Measurements from ENCODE around the gene TTC22. TPM values are rescaled to one million over a fixed set of nuclear protein-coding genes. Genes with fewer than 3 reads are reported as not detected.
A peak's percentile ranks its signal among the peaks of the same experiment; 100 is the strongest.

Gene TTC22
- total RNA-seq, 1 donor from 2014 or later = 0.08 TPM

- DNase-seq (ENCODE audit: low spot score) = no peak
- intact Hi-C loops (cut with DNase I) = loop anchor here (5.0 kb wide), 1 partner anchor 928 kb away; the partner anchor contains the start of gene NDC1
Observed at GRCh38 chr1:54764922-54765561, 36.1 kb downstream of the TTC22 start.

- DNase-seq (ENCODE audit: low spot score) = peak; percentile 98
- intact Hi-C loops (cut with DNase I) = loop anchor here (5.0 kb wide), 1 partner anchor 927 kb away; the partner anchor contains the start of gene NDC1
Observed at GRCh38 chr1:54764133-54764921, 36.8 kb downstream of the TTC22 start, which contains the start of gene PARS2. PARS2 (minus strand) TSS chr1:54764523; CDS start chr1:54759161, 5,362 bp downstream.

DNA sequence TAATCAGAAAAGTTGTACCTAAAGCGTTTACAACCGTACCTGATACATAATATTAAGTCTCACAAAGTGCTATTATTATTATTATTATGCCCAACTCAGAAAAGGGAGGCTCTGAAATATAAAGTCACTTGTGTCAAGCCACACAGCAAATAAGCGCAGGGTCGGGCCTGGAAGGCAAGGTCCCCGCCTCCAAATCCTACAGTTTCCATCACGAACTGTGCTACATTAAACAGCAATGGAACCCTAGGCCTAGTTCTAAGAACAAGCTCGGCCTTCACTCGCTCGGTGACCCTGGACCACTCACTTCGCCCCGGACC lies 37.3 kb downstream of the TTC22 start:
- DNase-seq (ENCODE audit: low spot score) = no peak
- intact Hi-C loops (cut with DNase I) = loop anchor here (5.0 kb wide), 1 partner anchor 926 kb away; the partner anchor contains the start of gene NDC1

GRCh38 chr1:54758678-54759348 lies 42.3 kb downstream of the TTC22 start:
- intact Hi-C loops (cut with DNase I) = no loop called here
- no peak for DNase-seq (ENCODE audit: low spot score)

DNA sequence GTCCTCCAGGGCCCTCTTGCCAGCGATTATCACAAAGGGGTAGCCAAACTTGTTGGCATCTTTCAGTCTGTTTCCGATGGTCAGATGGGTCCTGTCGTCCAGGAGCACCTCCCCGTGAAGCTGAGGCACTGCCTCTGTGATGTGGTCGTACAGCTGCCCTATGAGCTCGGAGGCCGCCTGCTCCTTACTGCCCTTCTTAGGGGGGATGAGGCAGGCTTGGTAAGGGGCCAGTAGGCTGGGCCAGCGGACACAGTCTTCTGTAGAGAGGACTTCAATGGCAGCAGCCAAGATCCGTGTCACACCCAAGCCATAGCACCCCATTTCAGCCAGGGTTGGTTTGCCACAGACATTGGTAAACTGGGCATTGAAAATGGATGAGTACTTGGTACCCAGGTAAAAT lies 43.3 kb downstream of the TTC22 start:
- no peak for DNase-seq (ENCODE audit: low spot score)
- intact Hi-C loops (cut with DNase I) = no loop called here

DNA sequence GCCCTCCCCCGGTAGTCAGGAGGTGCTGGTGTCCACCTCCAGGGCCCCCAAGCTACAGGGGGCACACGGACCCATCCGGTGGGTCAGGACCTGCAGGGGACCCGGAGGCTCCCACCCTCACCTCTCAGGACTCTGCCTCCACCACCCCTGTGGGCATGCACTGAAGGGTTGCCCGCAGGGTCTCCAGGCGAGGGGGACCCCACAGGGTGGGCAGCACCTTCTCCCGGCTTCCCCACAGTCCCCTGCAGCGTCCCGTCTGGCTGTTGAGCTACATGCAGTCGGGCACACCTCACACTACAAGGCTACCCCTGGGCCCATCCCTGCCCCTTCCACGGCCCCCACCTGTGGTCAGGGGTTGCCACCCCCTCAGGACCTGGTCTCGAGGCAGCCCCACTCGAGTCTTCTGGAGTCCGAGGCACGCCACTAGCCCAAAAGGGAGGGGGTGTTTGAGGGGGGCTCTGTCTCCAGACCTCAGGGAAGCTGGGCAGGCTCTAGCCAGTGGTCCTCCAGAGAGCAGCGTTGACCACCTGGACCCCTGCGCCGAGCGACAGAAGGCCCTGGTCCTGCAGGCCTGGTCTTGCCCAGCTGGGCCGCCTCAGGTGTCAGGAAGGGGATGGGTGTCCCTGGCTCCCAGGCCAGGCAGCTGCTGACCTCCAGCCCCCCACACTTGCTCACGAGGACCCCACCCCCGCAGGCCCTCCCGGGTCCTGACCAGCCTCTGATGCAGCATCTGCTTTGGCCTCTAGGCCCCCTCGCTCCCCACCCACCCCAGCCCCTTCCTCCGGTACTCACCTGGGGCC lies 46.4 kb downstream of the TTC22 start:
- intact Hi-C loops (cut with DNase I) = no loop called here
- no peak for DNase-seq (ENCODE audit: low spot score)

DNA sequence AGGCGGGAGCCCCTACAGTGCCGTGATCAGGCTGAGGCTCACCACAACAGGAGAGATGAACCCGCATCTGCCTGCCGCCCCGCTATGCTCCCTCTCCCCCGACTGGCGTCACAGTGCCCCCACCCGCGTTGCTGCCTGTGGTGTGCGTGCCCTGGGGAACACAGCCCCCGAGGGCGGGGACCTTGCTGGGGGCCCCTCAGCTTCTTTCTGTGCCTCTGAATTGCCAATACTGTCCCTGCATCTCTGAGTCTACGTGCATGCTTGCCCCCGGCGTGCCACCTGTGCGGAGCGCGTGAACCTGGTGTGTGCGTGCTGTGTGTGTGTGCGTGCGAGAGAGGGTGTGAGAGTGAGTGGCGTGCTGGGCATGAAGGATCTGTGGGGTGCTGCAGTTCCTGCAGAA lies 47.1 kb downstream of the TTC22 start:
- DNase-seq (ENCODE audit: low spot score) = no peak
- intact Hi-C loops (cut with DNase I) = no loop called here

DNA sequence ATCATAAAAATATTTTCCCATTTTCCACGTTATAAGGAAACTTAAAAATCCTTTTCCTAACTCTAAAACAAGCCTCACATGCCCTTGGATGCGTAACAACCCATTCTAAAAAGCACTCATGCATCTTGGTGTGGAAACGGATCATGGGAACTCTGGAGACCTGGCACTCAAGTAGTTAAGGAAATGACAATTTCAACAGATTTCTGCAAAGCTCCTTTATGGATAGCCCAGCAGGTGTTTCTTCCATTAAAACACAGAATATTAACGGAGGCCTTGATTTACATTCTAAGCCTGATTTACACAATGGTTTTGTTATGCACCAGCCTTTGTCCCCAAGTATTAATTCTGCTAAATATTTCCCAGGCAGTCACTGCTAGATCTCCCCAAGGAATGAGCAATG lies 49.7 kb downstream of the TTC22 start:
- DNase-seq (ENCODE audit: low spot score) = no peak
- intact Hi-C loops (cut with DNase I) = no loop called here

- no peak for DNase-seq (ENCODE audit: low spot score)
- intact Hi-C loops (cut with DNase I) = no loop called here
Observed at GRCh38 chr1:54750596-54750995, 50.5 kb downstream of the TTC22 start.

- DNase-seq (ENCODE audit: low spot score) = no peak
- intact Hi-C loops (cut with DNase I) = no loop called here
Observed at GRCh38 chr1:54748094-54748835, 52.9 kb downstream of the TTC22 start.

DNA sequence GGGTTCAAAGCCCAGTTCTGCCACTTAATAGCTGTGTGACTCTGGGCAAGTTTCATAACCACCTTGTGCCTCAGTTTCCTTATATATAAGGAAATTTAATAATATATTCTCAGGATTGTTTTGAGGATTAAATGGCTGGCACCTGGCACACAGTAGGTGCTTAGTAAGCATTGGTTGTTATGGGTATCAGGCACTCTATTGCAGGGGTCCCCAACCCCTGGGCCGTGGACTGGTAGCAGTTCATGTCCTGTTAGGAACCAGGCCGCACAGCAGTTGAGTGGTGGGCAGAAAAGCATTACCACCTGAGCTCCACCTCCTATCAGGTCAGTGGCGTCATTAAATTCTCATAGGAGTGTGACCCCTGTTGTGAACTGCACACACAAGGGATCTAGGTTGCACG lies 55.3 kb downstream of the TTC22 start:
- DNase-seq (ENCODE audit: low spot score) = no peak
- intact Hi-C loops (cut with DNase I) = no loop called here

DNA sequence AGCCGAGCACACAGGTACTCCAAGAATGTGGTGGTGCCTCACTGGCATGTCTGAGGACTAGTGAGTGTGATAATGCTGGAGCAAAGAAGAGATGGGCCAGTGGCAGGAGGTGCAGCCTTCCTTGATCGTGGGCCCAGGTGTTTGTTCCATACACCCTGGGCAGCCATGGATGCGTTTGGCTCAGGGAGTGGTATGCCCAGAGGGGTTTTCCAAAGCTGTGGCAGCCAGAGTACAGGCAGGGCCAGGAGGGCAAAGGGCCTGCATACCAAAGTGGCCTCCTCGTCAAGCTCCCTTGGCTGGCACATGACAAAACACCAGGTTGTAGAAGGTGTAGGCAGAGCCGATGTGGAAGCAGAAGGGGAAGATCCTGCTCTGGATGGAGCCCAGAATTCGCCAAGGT lies 55.8 kb downstream of the TTC22 start:
- no peak for DNase-seq (ENCODE audit: low spot score)

DNA sequence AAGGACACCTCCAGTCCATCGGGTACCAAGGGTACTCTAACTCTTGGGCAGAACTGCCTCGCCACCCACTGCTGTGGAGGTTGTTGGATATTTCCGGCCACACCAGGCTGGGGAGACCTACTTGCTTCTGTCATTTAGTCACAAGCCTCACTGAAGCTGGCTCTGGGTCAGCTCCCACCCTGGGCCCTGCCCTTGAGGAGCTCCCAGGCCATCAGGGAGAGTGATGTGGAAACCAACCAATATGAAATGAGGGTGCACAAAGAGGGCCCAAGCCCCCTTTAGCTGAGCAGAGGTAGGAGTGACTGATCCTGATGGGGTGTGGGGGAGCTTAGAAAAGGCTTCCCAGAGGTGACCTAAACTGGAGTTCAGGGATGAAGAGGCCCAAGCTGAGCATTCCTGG lies 56.4 kb downstream of the TTC22 start:
- intact Hi-C loops (cut with DNase I) = no loop called here
- no peak for DNase-seq (ENCODE audit: low spot score)

More for the DNA sequence above, 55.8 kb downstream of the TTC22 start:
- intact Hi-C loops (cut with DNase I) = no loop called here

DNA sequence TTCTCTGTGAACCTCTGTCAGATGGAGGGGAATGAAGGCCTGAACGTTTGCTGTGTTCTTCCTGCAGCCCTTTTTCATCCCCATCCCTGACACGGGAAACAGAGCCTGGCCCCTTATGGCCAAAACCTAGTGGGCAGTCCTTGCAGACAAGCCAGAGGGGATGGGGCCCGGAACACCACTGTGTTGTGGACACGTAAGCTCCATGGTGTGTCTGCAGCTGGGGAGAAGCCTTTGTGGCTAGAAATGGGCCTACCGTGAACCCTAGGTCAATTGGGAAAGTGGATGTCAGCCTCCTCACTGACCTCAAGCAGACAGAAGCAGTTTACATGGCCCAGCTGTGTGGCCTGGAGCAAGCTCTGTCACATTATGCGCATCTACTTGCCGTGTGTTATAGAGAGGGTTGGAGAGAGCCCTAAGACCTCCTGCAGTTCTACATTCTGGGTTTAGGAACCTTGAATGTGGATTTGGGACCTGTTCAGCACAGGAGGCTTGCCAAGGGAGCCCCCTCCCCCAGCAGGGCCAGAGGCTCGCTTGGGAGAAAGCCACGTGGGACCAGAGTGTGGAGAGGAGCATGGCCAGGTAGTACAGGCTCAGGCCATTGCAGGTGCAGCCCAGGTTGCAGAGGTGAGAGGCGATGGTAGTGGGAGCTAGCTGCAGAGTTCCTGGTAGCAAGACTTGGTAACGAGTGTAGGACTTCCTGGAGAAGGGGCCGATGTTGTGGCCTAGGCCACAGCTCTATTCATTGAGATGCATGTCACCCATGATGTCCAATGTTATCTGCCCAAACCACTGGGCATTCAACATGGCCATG lies 57.5 kb downstream of the TTC22 start:
- DNase-seq (ENCODE audit: low spot score) = no peak
- intact Hi-C loops (cut with DNase I) = no loop called here

DNA sequence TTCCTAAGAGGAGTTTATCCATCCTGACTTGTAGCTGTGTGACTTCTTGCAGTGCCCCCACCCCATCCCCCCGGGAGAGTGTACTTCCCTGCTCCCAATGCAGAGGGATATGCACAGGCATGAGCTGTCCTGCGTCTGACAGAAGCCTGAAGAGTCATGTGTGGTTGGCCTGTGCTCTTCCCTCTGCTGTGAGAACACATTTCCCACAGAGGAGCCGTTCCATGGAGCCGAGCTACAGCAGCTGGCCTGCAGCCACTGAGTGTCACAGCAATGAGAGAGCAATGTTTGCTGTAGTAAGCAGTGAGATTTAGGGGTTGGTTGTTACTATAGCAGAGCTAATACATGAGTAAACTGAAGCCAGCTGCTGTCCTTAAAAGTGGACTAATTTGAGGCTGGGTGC lies 58.8 kb downstream of the TTC22 start:
- intact Hi-C loops (cut with DNase I) = no loop called here
- DNase-seq (ENCODE audit: low spot score) = no peak

- DNase-seq (ENCODE audit: low spot score) = no peak
- intact Hi-C loops (cut with DNase I) = no loop called here
Observed at GRCh38 chr1:54741531-54741930, 59.6 kb downstream of the TTC22 start.

- intact Hi-C loops (cut with DNase I) = no loop called here
- DNase-seq (ENCODE audit: low spot score) = no peak
Observed at GRCh38 chr1:54738244-54738643, 62.9 kb downstream of the TTC22 start.

DNA sequence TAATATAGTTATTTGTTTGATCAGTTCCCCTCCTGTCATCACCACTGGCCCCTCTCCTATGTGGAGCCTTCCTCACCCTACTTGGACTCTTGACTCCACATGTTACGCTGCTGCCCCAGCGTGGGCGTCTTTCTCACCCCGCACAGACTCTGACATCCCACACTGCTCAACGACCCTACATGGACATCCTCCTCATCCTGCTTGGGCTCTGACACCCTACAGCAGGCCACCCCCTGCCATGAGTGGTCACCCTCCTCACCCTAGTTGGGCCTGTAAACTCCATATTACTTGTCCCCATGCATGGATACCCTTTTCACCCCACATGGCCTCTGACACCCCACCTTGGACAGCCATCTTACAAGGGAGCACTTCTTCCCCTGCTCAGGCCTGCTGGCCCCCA lies 64.4 kb downstream of the TTC22 start:
- no peak for DNase-seq (ENCODE audit: low spot score)
- intact Hi-C loops (cut with DNase I) = no loop called here
